Glomerular visceral epithelial cell (primary cell): ENCODE data around the gene NDUFA8.
"Not testable (repeated sequence)": the region's sequence is repeated elsewhere in the genome, so short reads cannot be mapped to it uniquely, and the experiment has no call there.

Experiments used
- DNase-seq: peaks from one replicate; pipeline ENCODE4 v3.0.0-alpha.2; 2016; ENCODE audit errors: extremely low spot score

Gene NDUFA8

DNA sequence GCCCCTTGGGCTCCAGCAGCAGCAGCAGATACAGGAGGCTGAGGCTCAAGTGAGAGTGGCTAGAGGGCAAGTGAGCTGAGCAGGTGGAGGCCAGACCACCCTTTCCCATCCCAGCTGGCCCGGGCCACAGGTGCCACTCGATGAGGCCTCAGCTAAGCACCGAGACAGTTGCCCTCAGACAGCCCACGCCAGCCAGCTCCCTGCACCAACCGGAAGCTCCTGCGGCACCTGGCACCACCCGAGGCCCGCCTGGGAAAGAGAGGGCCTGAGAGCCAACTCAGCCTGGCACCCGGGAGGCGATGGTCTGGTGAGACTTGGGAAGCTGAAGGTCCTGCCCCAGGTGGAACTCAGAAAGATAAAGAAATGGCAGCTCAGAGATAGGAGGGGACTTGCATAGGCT lies 38.2 kb downstream of the NDUFA8 start:
- DNase-seq, result no peak

DNA sequence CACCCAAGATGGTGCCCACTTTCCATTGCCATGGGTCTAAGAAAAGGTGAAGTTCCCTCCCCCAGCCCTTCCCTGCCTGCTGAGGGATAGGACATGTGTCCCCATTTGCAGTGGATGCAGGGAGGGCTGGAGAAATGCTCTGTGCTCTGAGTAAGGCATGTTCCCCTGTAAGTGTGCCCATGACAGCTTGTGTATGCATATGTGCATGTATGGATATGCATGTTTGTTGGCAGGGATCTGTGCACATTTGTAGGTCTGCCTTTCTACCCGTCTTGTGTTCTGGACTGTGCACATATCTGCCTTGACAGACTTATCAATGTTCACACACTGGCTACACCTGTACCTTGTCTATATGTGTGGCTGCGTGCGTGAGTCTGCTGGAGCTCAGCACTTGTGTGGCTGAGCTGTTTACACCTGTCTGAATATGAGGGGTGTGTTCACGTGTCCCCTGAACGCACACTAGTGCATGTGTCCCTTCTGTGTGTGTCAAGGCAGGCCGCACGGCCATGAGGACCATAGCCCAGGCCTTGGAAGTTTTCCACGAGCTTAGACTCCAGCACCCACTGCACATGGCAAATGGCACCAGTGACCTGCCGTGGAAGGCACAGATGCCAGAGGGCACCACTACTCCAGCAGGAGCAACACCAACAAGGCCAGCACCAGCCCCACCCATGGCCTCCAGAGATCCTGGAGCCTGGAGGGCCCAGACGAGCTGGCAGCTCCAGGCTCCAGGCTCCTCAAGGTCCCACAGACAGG lies 39.1 kb downstream of the NDUFA8 start:
- no peak for DNase-seq

DNA sequence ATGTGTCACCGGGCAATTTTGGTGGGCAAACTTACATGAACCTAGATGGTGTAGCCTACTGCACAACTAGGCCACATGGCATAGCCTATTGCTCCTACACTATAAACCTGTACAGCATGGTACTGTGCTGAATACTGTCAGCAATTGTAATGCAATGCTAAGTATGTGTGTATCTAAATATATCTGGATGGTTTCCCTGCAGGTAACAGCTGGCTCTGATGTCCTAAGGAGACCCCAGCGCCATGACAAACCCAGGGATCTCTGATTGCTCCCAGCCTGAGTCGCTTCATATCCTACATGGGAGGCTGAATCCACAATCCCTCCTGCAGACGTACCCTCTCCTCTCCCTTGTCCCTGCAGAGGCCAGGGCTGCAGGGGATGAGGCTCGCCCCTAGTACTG lies 39.9 kb downstream of the NDUFA8 start:
- DNase-seq, result no peak

DNA sequence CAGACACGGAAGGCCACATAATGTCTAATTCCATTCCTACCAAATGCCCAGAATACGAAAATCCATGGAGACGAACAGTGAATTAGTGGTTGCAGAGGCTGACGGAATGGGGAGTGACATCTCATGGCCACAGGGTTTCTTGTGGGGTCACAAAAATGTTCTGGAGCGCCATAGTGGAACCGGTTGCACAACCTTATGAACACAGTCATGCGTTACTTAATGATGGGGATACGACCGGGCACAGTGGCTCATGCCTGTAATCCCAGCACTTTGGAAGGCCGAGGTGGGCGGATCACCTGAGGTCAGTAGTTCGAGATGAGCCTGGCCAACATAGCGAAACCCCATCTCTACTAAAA lies 40.4 kb downstream of the NDUFA8 start:
- no peak for DNase-seq

DNA sequence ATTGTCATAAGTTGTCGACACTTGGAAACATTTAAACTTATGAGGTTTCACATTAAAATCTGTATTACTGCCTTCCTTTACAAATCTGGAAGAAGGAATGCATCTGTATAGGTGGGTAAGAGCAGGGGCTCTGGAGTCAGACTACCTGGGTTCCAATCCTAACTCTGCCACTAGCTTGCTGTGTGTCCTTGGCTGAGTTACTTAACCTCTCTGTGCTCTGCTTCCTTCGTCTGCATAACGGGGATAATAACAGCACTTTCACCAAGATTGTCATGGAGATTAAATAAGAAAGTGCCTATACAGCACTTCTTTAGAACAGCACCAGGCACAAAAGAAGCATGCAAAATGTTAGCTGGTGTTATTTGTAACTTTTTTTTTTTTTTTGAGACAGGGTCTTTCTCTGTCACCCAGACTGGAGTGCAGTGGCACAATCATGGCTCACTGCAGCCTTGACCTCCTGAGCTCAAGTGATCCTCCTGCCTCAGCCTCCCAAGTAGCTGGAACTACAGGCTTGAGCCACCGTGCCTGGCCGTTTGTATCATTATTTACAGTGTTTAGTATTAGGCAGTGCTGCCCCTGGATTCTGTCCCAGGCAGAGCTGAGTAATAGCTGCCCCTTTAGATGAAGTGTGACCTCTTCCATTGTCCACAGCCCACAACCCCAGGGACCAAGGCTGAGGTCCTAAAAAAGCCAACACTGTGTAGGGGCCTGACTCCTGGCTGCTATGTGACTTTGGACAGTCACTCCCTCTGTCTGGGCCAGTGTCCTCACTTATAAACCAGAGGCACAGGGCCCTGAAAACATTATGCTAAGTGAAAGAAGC lies 41.0 kb downstream of the NDUFA8 start:
- DNase-seq, result no peak

DNA sequence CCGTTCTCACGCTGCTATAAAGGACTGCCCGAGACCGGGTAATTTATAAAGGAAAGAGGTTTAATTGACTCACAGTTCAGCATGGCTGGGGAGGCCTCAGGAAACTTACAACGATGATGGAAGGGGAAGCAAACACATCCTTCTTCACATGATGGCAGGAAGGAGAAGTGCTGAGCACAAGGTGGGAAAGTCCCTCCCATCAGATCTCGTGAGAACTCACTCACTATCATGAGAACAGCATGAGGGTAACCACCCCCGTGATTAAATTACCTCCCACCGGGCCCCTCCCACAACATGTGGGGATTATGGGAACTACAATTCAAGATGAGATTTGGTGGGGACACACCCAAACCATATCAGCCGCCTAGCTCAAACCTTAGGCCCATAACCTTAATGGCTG lies 42.3 kb downstream of the NDUFA8 start:
- DNase-seq, result not testable (repeated sequence)

DNA sequence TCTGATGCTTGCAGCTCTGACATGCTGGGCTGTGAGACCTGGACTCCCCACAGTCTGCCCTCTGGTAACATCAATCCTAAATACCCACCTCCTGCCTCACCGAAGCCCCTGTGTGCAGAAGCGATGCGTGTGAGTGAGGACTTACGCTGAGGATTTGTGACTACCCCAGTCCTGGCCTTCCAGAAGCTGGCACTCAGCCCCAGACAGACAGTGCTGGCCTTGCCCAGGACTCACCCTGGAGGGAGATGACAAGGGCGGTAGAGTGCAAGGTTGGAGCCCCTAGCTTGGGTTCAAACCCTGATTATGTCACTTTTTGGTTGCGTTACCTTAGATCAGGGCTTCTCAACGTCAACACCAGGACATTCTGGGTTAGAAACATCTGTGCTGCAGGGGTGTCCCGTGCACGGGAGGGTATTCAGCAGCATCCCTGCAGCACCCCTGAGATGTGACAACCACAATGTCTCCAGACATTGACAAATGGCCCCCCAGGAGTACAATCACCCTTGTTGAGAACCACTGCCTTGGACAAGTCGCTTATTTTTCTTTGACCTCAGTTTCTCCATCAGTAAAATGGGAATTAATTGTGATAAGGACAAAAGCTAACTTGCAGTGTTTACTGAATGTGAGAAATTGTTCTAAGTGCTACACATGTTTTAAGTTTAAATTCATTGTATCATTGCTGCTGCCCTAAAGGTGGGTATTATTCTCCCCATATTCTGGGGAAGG lies 43.0 kb downstream of the NDUFA8 start:
- no peak for DNase-seq

DNA sequence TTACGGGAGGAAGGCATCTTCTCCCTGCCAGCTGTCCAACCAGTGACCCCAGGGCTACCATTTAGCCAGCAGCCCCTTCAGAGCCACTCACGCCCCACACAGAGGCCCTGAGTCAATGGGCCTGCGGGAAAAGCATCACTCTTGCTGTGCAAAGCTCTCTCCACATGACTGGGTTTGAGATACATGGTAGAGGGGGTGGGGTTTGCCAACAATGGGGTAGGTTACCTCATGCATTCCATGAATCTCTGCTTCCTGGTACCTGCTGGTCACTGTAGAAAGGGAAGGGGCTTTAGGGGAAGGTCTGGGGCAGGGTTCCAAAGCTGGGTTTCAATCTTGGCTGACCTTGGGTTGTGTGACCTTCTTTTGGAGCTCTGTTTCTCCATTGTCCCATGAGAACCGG lies 43.5 kb downstream of the NDUFA8 start:
- DNase-seq, result peak; percentile 43

DNA sequence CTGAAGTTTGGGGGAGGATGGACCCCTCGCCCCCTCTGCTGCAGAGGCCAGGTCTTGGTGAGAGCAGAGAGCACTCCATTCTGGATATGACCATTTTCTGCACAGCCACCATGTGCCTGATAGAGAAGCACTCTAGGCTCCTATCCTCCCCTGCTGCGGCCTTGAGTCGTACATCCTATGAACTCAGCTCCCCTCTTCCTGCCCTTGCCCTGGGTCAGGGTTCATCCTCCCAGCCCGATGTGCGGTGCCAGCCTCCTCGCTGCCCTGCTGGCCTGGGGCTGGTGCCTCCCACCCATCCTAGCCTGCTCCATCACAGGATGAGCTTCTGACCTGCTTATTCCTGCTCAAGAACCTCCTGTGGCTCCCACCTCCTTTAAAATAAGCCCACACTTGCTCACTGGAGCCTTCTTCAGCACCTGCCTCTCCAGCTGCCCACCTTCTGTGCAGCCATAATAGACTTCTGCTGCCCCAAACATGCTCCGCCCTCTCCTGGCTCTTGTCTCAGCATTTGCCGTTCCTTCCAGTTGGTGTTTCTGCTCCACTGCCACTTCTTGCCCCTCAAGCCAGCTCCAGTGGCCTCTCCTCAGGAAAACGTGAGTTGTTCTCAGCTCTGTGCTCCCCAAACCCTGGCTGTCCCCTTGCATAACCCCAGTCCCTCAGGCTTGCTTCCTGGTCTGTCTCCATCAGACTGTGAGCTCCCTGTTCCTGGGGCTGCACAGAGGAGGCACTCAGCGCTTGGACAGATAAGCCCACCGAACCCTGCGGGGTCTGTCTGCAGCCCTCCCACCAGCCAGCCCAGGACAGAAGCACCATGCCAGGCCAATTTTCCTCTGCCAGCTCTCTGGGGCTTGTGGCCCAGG lies 44.2 kb downstream of the NDUFA8 start:
- DNase-seq, result no peak

DNA sequence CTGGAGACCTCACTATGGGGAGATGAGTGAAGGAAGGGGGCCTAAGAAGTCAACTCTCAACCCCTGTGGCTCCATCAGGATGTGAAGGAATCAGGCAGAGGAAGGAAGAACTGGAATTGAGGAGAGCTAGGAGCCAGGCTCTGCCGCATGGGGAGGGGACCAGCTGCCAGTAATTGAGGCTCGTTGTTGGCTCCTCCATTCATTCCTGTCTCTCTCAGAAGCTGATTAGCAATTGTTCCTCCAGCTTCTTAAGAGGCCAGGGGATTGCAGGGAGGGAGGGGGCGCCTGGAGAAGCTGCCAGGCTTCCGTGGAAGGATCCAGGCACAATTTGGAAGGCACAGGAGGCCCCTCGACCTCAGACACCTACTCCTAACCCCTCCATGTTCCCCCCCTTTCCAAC lies 46.0 kb downstream of the NDUFA8 start:
- DNase-seq, result no peak

DNA sequence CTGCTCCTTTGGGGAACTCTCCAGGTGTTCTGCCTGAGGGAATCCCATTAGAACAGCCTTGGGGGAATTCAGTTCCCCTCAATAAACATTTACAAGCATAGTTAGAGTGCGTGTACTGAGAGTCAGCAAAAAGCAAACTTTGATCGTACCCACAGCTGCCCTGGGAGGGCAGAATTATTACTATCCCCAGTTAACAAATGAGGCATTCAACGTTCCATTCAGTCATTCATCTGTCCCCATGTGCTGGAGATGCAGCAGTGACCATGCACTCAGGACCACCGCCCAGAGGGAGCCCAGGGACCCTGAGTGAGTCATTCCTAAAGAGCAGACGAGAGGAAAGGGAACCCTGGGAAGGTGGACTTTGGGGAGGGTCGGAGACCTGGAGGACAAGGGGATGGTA lies 47.3 kb downstream of the NDUFA8 start:
- no peak for DNase-seq

DNA sequence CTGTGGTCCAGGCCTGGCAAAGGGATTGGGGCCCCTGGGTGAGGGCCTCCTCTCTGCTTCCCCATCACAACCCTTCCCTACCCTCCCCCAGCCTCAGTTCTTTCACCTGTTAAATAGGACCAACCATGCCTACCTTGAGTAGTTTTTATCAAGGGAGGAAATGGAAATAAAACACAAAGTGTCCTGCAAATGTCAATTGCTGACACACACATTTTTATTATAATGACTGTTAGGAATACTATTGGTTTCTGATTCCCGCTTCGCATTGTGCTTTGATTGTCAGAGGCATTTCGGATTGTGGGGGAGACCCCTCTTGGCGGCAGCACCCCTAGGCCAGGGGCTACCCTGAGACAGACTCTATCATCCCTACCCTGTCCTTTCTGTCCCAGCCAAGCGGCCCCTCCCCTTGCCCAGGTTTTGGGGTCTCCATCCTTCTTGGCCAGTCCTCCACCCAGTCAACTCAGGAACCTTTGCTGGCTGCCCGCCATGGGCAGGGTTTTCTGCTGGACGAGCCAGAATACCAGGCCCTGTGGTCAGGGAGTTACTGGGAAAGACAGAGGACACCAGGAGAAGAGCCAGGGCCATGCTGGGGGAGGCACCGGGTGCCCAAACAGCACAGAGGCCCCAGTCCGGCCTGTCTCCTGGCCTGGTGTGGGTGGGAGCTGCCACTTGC lies 48.0 kb downstream of the NDUFA8 start:
- DNase-seq, result no peak

DNA sequence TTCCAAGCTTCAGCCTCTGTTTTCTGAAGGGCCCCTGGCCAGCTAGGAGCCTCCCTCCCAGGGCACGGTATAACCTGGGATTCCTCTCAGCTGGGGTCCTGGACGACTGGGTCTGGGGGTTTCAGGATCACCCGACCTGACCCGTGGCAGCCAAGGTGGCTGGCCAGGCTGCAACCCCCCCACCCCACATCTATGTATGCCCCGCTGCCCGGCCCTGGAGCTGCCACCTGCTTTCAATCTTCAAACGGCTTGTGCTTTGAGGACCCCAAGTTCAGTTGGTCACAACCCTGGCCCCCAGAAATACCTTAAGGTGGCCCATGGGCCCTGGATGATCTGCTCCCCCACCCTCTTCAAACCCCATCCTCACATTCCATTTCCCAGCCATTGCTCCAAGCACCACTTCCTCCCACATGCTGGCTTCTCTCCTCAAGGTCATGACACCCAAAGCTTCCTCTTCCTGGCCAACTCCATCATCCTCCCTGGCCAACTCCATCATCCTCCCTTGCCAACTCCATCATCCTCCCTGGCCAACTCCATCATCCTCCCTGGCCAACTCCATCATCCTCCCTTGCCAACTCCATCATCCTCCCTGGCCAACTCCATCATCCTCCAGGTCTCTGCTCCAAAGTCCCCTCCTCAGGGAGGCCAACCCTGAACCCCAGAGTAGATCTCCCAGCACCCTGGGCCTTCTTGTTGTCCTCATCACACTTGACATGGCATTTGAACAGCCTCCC lies 49.3 kb downstream of the NDUFA8 start:
- DNase-seq, result no peak

DNA sequence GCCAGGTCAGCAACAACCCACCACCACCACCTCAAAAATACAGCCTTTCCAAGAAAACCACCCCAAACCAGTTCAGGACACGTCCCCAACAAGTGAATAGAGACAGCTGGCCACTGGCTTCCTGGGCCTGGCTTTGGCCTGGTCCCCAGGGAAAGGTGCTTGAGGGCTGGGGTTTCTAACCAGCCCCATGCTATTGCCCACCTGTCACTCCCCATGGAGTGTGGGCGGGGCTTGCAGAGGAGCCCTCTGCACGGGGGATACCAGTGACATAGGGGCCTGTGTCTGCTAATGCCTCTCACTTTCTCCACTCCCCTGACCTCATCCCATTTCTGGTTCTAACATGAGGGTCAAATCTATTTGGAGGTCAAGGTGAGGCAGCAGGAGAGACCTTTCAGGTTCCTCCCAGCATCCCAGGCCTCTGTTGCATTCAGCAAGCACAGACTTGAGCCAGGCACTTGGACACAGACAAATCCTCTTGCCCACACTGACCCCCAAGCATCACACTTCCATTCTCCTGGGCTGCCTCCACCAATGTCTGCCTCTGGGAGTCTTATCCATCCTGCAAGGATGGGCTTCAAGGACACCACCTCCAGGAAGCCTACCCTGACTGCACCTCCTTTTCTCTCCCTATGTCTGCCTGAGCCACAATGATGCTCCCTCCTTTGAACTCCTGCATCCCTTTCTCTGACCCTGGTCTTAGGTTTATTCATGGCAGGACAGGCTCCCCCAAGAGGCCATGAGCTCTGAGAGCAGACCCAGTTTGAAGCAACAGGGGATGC lies 50.4 kb downstream of the NDUFA8 start:
- DNase-seq, result no peak

DNA sequence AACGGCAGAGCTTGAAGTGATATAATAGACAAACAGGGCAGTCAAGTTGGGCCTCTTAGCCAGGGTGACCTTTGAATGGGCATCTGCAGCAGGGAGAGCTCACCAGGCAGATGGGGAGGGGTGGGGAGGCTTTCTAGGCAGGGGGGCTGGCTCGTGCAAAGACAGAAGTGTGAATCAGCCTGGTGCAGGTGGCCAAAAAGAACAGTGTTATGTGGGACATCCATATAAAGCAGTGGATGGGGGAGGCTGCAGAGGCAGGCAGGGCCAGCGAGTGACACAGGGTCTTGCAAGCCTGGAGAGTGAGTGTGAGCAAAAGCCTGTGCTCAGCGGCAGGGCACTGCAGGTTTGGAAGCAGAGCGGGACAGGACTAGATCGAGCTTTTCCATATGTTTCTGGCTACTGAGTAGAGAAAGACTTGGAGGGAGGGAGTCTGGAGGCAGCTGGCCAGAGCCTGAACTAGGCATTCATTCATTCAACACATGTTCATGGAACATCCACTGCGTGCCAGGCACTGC lies 52.2 kb downstream of the NDUFA8 start:
- DNase-seq, result no peak

DNA sequence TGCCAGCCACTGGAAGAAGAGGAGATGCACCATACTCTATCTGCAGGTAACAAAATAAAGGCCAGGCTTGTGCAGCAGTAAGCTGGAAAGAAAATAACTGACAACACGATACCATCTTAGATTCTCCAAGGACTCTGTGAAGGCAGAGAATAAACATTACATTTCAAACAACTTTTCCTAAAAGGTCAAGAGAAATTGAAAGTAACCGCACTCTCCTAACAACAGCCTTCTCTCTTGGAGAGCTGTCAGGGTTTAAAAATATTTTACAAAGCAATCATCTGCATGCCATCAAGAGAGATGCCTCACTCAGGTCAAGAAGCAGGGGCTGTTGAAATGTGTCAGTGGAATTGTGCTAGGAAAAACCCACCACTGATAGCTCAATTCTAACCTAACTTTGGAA lies 53.0 kb downstream of the NDUFA8 start:
- no peak for DNase-seq

DNA sequence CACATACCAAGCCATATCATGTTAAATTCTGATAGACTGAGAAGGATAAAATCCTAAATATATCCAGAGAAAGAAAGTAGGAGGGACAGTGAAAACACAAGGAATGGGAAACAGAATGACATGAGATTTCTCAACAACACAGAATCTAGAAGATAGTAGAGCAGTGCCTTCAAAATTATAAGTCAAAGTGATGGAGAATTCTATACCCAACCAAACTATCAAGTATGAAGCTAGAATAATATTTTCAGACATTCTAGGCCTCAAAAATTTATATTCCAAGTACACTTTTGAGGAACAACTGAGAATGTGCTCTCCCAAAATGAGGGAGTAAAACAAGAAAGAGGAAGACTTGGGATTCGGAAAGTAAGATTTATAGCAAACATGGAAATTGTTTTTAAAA lies 55.6 kb downstream of the NDUFA8 start:
- DNase-seq, result no peak

DNA sequence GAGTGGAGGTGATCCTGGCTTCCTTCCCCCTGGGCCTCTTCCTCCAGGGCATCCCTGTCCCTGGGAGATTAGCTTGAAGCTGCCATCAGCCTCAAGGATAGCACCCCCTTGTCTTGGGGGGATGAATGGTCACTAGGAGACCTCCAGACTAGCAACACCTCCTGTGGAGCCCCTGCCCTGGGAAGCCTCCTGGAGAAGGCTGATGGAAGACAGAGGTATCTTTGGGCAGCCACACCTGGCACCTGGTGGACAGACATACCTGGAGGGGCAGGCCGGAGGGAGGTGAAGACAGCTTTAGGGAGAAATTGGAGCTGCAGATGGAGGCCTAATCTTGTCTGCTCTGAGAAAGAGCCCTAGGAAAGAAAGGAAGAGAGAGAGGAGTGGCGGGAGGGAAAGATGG lies 57.4 kb downstream of the NDUFA8 start:
- DNase-seq, result no peak

DNA sequence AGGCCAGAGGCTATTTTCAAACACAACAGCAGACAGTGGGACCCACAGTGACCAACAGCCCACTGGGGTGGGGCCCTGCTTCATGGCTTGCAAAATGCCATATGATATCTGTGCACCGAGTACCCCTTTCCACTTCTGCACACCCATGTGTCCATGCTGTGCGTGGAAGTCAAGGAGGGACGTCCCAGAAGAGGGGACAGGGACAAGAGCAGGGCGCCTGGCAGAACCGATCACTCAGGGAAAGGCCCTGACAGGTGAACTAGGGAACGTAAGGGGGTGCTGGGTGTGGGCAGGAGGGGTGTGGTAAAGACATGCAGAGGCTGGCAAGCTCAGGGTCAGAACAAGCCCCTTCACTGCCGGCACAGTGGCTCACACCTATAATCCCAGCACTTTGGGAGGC lies 58.8 kb downstream of the NDUFA8 start:
- DNase-seq, result no peak
